GM21529 (cell line): Measurements from ENCODE around the gene DNAI1.
"Not testable (repeated sequence)": the region's sequence is repeated elsewhere in the genome, so short reads cannot be mapped to it uniquely, and the experiment has no call there.

Source experiments
- ATAC-seq: cut with Tn5 transposase; IDR thresholded peaks from one replicate; pipeline ENCODE4 v1.9.1; 2021; ENCODE audit not compliant: unreplicated experiment

DNAI1 gene

GRCh38 chr9:34532041-34532440 is 73.4 kb downstream of the DNAI1 start:
- ATAC-seq: not testable (repeated sequence)

DNA sequence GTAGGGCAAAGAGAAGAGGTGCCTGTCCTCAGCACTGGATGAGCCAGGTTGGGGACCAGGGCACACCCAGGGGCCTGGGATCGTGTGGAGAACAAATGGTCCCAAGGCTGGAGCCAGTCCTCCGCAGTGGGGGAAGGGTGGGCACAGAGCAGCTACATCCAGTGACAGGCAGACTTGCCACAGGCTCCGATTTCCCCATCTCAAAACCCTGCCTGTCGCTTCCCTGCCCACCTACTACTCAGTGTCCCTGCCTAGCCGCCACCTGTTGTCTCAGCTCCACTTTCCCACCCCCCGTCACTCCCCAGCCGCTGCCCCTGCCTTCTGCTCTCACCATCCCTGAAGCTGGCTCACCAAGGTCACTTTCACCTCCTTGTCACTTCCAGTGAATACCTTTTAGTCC is 78.1 kb downstream of the DNAI1 start:
- no peak for ATAC-seq

GRCh38 chr9:34540827-34541226 is 82.2 kb downstream of the DNAI1 start:
- no peak for ATAC-seq

DNA sequence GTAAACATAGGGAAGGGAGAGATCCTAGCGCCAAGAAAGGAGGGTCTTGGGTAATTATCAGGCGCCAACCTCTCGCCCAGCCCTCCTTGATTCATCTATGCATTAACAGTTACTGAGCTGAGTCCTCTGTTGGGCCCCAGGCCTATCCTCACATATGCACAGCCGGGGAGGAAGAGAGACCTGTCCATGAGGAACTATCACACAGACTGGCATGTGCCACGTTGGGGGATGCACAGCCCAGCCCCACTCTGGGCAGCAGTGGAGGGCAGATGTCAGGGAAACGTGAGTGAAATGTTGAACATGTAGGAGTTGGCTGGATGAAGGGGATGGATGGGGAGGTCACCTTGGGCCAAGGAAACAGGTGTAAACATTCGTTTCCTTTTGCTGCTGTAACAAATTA is 82.9 kb downstream of the DNAI1 start:
- no peak for ATAC-seq

GRCh38 chr9:34544035-34544434 is 85.4 kb downstream of the DNAI1 start:
- no peak for ATAC-seq

DNA sequence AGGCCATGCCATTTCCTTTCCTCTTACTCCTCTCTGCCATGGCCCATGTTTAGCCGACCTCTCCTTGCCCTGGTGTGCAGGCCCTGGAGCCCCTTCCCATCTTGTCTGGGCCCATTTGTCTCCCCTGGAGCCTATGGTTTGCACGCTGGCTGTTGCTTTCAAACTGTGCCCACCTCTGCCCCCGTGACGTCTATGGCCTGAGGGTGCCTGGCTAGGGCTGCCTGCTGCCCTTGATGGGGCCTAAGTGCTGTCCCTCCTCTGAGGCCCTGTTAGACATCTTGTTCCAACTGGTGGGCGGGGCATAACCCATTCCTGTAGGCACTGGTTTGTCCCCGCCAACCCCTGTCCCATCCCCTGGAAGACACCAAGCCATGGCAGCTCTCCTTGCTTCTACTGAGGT is 86.9 kb downstream of the DNAI1 start:
- no peak for ATAC-seq

GRCh38 chr9:34546102-34546833 is 87.7 kb downstream of the DNAI1 start:
- no peak for ATAC-seq

DNA sequence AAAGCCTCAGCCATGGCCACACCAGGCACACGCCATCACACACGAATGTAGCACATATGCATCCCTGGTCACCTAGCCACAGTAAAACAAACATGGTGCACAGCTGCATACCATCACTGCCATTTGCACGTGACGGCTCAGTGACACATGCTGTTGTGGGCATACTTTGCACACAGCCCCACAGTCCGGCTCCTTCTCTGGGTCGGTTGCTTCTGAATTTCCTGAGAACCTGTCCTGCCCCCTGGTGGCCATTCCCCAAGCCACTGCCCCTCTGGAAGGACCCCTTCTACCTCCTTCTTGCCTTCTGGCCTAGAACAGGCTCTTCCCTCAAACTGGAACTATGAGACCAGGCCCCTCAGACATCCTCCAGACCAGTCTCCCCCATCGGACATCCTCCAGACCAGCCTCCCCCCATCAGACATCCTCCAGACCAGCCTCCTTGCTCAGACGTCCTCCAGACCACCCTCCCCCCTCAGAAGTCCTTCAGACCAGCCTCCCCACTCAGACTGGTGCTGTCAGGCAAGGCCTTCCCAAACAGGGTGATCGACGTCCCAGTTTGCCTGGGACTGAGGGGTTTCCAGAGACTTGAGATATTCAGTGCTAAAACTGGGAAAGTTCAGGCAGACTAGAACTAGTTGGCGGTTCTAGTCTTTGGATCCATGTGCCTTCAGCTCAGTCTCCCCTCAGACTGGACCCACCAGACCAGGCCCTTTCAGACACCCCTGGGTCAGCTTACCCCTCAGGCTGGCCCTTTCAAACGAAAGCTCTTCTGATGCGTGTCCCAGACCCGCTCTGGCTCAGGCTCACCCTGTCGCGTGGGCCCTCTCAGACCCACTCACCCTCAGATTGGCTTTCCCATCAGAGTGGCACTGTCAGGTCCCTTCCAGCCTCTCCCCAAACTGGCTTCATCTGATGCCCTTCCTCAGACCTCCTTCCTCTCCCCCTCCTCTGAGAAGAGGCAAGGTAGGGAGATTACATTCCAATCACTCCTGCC is 88.5 kb downstream of the DNAI1 start:
- no peak for ATAC-seq

GRCh38 chr9:34547960-34548611 is 89.5 kb downstream of the DNAI1 start:
- ATAC-seq: no peak

DNA sequence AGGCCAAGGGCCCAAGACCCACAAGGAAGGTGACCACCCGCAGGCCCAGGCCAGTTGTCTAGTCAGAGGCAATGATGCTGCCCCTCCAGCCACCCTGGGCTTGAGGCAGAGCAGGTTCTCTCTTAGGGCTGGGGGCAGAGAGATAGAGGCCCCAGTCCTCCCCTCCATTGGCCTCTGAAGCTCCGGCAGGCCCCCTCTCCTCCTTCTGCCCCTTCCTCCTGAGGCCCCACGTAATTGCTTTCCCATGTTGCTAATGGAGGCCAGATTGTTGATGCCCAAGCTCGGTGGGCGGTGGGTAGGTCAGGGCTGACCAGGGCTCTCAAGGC is 90.8 kb downstream of the DNAI1 start:
- no peak for ATAC-seq

- ATAC-seq: no peak
These were observed 91.5 kb downstream of the DNAI1 start for GRCh38 chr9:34550016-34550680.

DNA sequence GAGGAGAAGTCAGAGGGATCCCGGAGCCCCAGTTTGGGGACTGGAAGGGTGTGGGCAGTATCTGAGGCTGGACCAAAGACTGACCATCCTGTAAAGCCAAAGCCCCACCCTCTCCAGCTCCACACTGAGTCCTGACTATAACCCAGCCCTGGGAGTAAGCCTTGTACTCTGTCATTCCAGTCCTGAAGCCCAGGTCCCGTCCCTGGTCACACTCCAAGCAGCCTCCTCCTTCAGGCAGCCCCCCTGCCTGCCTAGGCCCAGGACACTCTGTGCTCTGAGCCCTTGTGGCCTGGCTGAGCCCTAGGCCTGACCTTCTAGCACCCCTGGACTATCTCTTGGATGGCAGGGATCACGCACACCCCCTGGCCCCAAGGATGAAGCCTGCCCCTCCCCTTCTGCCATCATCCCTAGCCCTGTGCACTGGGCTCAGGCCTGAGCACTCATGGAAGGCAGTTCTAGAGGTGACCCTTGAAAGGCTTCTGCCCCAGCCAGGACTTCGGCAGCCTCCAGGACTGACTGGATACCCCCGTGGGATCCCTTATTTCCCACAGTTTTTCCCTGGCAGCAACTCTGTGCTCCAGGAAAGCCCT is 92.2 kb downstream of the DNAI1 start:
- no peak for ATAC-seq

GRCh38 chr9:34551751-34552605 is 93.4 kb downstream of the DNAI1 start:
- ATAC-seq: no peak

GRCh38 chr9:34552606-34552981 is 94.0 kb downstream of the DNAI1 start:
- ATAC-seq: no peak

- no peak for ATAC-seq
These were observed 94.4 kb downstream of the DNAI1 start for GRCh38 chr9:34552986-34553385.

DNA sequence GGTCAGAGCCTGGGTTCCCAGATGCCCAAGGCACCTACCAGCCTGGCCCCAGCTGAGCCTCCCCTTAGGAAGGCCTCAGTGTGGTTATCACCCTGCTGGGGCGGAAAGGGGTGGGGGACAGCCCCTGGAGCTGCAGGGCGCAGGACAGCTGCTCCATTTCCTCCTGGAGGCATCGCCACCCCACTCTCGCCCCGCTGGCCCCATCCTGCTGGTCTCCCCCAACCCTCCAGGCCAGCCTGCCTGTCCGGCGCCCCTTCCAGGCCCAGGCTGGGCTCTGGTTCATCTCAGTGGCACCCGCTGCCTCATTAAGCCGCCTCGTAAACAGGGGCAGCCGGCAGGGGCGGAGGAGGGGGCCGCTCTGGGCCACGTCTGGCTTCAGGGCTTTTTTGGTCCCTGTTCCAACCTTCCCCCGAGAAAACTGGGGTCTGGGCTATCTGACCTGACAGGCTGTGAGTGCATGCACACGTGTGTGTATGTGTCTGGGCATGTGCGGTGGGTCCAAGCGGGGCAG is 95.0 kb downstream of the DNAI1 start:
- ATAC-seq: no peak

- ATAC-seq: no peak
These were observed 95.8 kb downstream of the DNAI1 start for GRCh38 chr9:34554211-34555001.

DNA sequence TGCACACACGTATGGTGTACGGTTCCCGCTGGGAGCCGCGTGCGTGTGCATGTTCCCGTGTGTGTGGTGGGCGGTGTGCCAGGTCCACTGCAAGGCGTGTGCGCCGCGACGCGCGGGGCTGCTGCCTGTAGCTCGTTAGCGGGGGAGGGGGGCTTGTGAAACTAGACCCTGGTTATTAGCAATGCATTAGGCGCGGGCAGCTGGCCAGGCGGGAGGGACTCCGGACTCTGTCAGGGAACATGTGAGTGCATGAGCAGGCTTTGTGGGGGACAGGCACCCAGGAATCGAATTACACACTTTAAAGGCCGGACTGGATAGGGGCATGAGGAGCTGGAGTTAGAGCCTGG is 96.4 kb downstream of the DNAI1 start:
- no peak for ATAC-seq

DNA sequence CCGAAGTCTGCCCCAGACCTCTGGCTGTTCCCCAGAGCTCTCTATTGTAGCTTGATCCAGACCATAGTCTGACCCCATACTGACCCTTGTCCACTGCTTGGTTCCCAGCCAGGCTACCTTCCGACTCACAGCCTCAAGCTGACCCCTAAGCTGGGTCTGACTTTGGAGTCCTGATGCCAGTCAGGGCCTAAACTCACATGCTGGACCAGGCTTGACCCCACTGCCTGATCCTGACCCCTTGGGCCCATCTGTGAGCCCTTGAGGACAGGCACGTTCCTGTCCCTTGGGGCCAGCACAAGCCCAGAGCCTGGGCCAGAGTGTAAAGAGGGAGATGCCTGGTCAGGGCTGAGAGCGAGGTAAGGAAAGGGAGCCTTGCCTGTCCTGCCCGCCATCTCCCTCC is 96.9 kb downstream of the DNAI1 start:
- no peak for ATAC-seq
